ENCODE measurements around the gene NEK11. TPM values are rescaled to one million over a fixed set of nuclear protein-coding genes. Genes with fewer than 3 reads are reported as not detected.

The NEK11 gene
- total RNA-seq, 6 experiments from 2014 or later = 0.25 to 1.1 (median 0.88) TPM

DNA sequence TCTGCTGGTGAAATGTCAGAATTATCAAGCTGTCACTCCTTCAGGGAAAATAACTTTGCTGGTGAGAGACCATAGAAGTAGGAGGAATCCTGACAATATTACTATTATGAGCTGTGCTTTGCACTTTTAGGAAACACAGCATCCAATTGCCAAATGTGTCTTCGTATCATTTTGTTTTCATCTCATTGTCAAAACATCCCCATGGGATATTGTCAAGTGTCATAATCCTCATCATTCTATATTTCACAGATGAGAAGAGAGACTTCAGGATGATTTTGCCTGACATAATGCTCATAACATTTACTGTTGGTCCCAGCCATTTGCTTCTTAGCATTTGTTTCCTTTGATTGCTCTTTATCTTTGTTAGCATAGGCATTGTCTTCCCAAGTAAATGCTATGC, 234.4 kb downstream of the NEK11 start:
- H3K27me3 ChIP-seq = no peaks in the 10 kb centered on the region
- no peak overlapping the region for H3K27ac ChIP-seq
- no peak overlapping the region for H3K4me3 ChIP-seq
- no peaks in the 10 kb centered on the region for H3K36me3 ChIP-seq
- no peaks in the 10 kb centered on the region for H3K9me3 ChIP-seq
- WGBS (ENCODE audit: insufficient coverage, low coverage, low lambda C conversion rate, missing lambda C conversion rate) = 56% methylated on average over 1 of the region's 1 CpG
- TF ChIP-seq POLR2A (IDR thresholded peaks at IDR 0.05) = no peak
- TF ChIP-seq, protein P1, sequence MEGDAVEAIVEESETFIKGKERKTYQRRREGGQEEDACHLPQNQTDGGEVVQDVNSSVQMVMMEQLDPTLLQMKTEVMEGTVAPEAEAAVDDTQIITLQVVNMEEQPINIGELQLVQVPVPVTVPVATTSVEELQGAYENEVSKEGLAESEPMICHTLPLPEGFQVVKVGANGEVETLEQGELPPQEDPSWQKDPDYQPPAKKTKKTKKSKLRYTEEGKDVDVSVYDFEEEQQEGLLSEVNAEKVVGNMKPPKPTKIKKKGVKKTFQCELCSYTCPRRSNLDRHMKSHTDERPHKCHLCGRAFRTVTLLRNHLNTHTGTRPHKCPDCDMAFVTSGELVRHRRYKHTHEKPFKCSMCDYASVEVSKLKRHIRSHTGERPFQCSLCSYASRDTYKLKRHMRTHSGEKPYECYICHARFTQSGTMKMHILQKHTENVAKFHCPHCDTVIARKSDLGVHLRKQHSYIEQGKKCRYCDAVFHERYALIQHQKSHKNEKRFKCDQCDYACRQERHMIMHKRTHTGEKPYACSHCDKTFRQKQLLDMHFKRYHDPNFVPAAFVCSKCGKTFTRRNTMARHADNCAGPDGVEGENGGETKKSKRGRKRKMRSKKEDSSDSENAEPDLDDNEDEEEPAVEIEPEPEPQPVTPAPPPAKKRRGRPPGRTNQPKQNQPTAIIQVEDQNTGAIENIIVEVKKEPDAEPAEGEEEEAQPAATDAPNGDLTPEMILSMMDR (IDR thresholded peaks at IDR 0.05) = no peak
- DNase-seq (no peak), ATAC-seq (no peak)
- intact Hi-C loops (cut with DNase I) = no loop called here
- no peaks in the 10 kb centered on the region for H3K4me1 ChIP-seq

DNA sequence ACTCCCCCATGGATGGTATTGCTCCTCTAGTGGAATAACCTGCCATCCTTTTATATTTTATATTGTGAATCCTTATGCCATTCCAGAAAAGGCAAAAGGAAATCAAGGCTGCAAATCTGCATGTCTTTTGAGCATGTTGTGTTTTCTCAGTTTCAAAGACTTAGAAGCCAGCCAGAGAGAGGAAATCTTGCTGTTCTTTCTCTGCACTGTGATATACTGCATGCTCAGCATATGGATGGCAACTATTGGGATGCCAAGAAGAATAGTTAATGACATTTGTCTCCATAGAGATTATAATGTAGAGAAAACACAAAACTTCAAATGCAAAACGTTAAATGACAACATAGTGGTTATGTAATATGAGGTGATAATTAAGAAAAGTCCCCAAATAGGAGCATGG, 248.9 kb downstream of the NEK11 start:
- H3K4me3 ChIP-seq = no peak overlapping the region
- no peak overlapping the region for H3K27ac ChIP-seq
- no peak for TF ChIP-seq POLR2A (IDR thresholded peaks at IDR 0.05)
- TF ChIP-seq, protein P1 (IDR thresholded peaks at IDR 0.05) = no peak
- no peaks in the 10 kb centered on the region for H3K4me1 ChIP-seq
- no peaks in the 10 kb centered on the region for H3K36me3 ChIP-seq
- intact Hi-C loops (cut with DNase I) = no loop called here
- no peak for ATAC-seq
- no peaks in the 10 kb centered on the region for H3K27me3 ChIP-seq
- H3K9me3 ChIP-seq = no peaks in the 10 kb centered on the region
- no peak for DNase-seq
- 14% methylated on average over 1 of the region's 1 CpG for WGBS (ENCODE audit: insufficient coverage, low coverage, low lambda C conversion rate, missing lambda C conversion rate)

DNA sequence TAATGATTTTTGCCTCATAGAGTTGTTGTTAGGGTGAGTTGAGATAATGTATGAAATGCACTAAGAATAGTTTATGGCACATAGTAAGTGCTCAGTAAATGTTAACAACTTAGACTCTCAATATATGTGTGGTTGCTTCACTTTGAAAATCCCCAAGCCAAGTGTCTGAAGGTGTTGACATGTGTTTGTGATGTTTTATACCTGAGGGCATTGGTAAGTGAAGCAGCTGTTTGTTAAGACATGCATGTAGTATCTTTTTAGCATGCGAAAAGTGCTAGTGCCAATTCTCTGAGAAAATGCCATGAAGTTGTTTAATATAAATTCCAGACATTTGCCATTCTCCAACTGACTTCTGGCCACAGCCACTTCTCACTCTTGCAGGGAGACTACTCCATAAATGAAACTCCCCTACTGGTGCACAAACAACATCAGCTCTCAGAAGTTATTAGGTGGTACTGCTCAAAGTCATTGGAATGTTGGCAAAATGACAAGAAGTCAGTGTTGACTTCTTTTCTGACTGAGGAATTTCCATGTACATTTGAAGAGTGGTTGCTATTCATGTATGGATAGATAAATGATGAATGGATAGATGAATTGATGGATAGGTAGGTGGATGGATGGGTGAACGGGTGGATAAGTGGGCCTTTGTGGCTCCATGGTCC, 251.3 kb downstream of the NEK11 start:
- no peak overlapping the region for H3K4me3 ChIP-seq
- no peaks in the 10 kb centered on the region for H3K27me3 ChIP-seq
- ATAC-seq = no peak
- no peaks in the 10 kb centered on the region for H3K4me1 ChIP-seq
- DNase-seq = no peak
- intact Hi-C loops (cut with DNase I) = no loop called here
- 88% methylated on average over 2 of the region's 2 CpGs for WGBS (ENCODE audit: insufficient coverage, low coverage, low lambda C conversion rate, missing lambda C conversion rate)
- no peaks in the 10 kb centered on the region for H3K36me3 ChIP-seq
- H3K27ac ChIP-seq = no peak overlapping the region
- H3K9me3 ChIP-seq = no peaks in the 10 kb centered on the region
- TF ChIP-seq, protein P1 (IDR thresholded peaks at IDR 0.05) = no peak
- no peak for TF ChIP-seq POLR2A (IDR thresholded peaks at IDR 0.05)

DNA sequence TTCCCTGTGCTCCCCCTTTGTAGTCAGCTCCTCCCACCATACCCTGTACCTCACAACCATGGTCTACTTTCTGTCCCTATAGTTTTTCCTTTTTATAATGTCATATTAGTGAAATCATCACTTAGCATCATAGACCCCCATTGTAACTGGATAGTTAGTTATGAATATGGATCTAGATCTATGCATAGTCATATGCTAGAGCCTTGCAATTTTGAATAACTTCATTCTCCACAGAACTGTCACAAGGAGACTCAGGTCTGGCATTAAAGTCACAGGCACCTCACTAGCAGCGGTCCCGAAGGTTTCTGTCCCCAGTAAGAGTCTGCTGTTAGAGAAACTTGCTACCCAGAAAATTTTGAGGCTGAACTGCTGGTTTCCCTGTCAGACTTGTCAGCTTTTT, 252.9 kb downstream of the NEK11 start:
- H3K4me1 ChIP-seq = no peaks in the 10 kb centered on the region
- H3K27ac ChIP-seq = no peak overlapping the region
- DNase-seq (no peak), ATAC-seq (no peak)
- no peaks in the 10 kb centered on the region for H3K36me3 ChIP-seq
- H3K27me3 ChIP-seq = no peaks in the 10 kb centered on the region
- intact Hi-C loops (cut with DNase I) = no loop called here
- H3K4me3 ChIP-seq = no peak overlapping the region
- no peak for TF ChIP-seq POLR2A (IDR thresholded peaks at IDR 0.05)
- TF ChIP-seq, protein P1 (IDR thresholded peaks at IDR 0.05) = no peak
- 100% methylated on average over 2 of the region's 2 CpGs for WGBS (ENCODE audit: insufficient coverage, low coverage, low lambda C conversion rate, missing lambda C conversion rate)
- no peaks in the 10 kb centered on the region for H3K9me3 ChIP-seq
